ENCODE measurements around the gene GNB5. TPM values are rescaled to one million over a fixed set of nuclear protein-coding genes. Genes with fewer than 3 reads are reported as not detected.

GNB5 gene
- total RNA-seq, 1 donor, result 58.3 TPM

DNA sequence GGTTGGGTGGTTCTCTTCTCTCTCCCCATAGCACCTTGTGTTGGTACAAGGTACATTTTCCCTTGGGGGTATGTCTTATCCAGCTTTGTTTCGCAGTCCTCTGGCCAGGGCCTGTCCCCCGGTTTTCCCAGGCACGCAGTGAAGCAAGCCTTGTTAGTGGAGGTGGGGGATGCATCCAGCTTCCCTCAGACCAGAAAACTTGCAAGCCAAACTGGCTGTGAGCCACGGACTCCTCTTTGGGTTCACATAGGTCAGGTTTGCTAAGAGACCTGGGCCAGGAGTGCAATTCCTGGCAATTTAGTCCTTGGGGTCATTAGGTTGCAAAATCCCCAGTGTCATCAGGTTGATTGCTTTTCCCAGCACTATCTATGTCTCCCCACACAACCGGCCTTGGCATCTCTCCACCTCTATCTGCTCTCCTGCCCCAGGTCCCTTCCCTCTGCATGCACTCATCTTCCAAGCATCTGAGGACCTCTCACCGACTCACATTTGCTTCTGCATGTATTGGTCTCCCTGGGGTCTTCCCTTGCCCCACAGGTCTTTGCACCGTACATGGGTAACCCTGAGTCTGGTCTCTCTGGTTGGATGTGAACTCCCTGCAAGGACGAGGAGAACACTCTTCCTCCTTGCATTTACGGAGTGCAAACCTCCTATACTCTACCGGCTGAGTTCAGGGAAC is 112.9 kb downstream of the GNB5 start:
- H3K4me3 ChIP-seq (ENCODE audit: low read depth, low read length), result no peak overlapping the region
- TF ChIP-seq, protein P1, sequence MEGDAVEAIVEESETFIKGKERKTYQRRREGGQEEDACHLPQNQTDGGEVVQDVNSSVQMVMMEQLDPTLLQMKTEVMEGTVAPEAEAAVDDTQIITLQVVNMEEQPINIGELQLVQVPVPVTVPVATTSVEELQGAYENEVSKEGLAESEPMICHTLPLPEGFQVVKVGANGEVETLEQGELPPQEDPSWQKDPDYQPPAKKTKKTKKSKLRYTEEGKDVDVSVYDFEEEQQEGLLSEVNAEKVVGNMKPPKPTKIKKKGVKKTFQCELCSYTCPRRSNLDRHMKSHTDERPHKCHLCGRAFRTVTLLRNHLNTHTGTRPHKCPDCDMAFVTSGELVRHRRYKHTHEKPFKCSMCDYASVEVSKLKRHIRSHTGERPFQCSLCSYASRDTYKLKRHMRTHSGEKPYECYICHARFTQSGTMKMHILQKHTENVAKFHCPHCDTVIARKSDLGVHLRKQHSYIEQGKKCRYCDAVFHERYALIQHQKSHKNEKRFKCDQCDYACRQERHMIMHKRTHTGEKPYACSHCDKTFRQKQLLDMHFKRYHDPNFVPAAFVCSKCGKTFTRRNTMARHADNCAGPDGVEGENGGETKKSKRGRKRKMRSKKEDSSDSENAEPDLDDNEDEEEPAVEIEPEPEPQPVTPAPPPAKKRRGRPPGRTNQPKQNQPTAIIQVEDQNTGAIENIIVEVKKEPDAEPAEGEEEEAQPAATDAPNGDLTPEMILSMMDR (IDR thresholded peaks at IDR 0.05; ENCODE audit: insufficient read depth, low read depth, low read length), result no peak
- no peak for DNase-seq (ENCODE audit: low read depth)

DNA sequence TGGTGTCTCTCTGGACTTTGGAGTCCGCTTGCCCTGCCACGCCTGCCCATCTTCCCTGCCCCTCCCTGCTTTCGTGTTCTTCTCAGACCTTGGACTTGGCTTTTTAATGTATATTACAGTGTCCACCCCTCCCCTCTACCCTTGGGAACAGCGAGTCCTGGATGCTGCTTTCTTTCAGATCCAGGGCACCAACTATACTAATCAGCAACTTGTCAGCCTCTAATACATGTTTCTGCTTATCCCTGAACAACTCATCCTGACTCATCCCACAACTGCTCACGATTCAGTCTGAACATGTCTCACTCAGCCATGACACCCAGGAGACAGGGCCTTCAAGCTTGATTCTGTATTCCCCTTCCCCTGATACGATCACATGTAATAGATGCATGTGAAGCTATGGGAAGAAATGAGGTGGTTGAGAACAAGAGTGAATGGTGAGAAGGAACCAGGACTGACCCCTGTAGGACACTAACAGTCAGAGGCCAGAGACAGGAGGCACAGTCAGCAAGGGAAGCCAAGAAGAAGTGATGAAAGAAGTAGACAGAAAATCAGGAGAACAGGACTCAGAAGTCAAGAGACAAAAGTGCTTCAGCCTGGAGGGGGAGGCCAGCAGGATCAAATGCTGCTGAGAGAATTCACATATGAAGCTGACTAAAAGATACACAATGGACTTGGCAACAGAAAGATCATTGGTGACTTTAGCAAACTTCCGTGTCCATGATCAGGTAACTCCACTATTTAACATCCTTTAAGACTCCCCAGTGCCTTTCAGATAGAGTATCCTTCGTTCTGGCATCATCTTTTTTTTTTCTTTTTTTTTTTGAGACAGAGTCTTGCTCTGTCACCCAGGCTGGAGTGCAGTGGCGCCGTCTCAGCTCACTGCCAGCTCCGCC is 114.1 kb downstream of the GNB5 start:
- no peak overlapping the region for H3K4me3 ChIP-seq (ENCODE audit: low read depth, low read length)
- TF ChIP-seq, protein P1 (IDR thresholded peaks at IDR 0.05; ENCODE audit: insufficient read depth, low read depth, low read length), result peak; percentile 19
- DNase-seq (ENCODE audit: low read depth), result peak; percentile 77

DNA sequence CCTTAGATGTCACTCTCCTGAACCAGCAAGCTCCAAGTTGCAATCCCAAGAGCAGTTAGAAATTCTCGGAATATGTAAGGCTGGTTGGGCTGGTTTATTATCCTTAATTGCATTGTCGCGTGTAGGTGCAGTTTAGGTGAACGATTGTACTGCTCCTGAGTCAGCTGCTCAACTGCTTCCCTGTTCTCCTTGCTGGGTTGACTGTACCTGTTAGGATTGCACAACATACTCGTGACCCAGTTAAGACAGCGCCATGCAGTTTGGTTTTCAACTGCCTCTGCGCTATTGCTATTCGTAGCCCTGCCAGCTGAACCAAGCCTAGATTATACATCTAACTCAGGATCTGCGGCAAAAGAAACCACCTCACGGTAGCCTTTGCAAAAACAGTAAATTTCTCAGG is 119.6 kb downstream of the GNB5 start:
- DNase-seq (ENCODE audit: low read depth), result no peak
- no peak overlapping the region for H3K4me3 ChIP-seq (ENCODE audit: low read depth, low read length)
- TF ChIP-seq, protein P1 (IDR thresholded peaks at IDR 0.05; ENCODE audit: insufficient read depth, low read depth, low read length), result no peak

DNA sequence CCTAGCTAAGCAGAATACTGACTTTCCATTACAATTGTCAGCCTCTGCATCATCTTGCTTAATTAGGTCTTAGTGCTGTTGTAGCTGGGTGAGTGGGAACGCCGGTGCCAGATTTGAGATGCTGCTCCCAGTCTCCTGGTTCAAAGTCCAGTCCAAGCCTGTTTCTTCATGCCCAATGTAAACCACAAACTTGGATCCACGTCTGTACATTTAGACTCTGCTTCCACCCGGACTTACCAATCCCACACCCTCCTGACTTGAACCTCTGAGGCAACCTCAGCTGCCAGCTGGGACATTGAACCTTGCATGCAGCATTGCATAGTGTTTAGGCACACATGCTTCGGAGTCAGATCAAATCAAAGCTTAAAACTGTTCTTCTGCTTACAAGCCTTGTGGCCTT is 121.6 kb downstream of the GNB5 start:
- no peak for DNase-seq (ENCODE audit: low read depth)
- TF ChIP-seq, protein P1 (IDR thresholded peaks at IDR 0.05; ENCODE audit: insufficient read depth, low read depth, low read length), result no peak
- no peak overlapping the region for H3K4me3 ChIP-seq (ENCODE audit: low read depth, low read length)

DNA sequence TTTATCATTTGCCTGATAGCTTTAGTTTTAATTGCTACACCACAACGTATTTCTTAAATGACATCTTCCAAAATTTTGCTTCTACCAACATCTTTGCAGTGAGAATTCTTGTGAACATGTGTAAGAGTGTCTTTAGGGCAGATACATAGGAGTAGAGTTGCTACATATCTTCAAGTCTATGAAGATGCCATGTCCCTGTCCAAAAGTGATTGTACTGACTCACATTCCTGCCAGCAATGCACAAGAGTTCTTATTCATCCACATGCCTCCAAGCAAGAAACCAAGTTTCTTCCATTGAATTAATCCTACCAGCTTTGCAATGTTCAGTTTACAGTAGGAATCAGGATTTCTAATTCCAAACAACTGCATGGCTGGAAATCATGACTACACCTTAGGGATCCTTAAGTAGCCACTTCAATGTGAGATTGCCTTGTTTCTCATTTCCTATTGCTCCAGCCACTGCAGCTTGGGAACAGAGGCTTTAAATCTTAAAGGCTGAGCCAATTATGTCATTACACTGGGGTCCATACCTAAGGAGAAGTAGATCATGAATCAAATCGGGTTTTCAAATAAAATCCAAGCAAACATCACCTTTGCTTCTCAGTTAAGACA is 123.1 kb downstream of the GNB5 start:
- no peak for DNase-seq (ENCODE audit: low read depth)
- TF ChIP-seq, protein P1 (IDR thresholded peaks at IDR 0.05; ENCODE audit: insufficient read depth, low read depth, low read length), result no peak
- H3K4me3 ChIP-seq (ENCODE audit: low read depth, low read length), result no peak overlapping the region

DNA sequence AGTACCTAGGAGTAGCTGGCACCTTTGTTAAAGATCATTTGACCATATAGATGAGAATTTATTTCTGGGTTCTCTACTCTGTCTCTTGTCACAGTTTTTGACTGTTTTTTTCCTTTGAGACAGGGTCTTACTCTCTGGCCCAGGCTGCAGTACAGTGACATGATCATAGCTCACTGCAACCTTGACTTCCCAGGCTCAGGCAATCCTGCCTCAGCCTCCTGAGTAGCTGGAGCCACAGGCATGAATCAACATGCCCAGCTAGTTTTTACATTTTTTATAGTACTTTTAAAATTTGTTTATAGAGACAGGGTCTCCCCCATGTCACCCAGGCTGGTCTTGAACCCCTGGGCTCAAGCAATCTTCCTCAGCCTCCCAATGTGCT is 123.7 kb downstream of the GNB5 start:
- no peak for DNase-seq (ENCODE audit: low read depth)
- no peak overlapping the region for H3K4me3 ChIP-seq (ENCODE audit: low read depth, low read length)
- TF ChIP-seq, protein P1 (IDR thresholded peaks at IDR 0.05; ENCODE audit: insufficient read depth, low read depth, low read length), result no peak
